HepG2 (cell line): Measurements from ENCODE around the gene PTGR2. TPM values are rescaled to one million over a fixed set of nuclear protein-coding genes. Genes with fewer than 3 reads are reported as not detected.

Source experiments
- ATAC-seq: fragments of 200-7000 bp; cut with Tn5 transposase; 3 replicates; pipeline ENCODE4 v1.9.1; 2020; ENCODE audit warnings: mild to moderate bottlenecking, moderate library complexity
- BruUV-seq: library from RNA; stranded (reverse); fragments of 400-500 nt; replicated peaks from 2 replicates; lab custom pipeline; 2021; lab: Mats Ljungman, UMichigan
- CTCF ChIA-PET: fragments of 300-600 bp; formaldehyde crosslinking; extraction: SDS; loops from one replicate; lab custom pipeline; 2021; ENCODE audit warnings: low total read pairs, inconsistent platforms, low intra/inter-chr PET ratio; lab: Yijun Ruan, JAX
- POLR2A ChIA-PET: fragments of 350-600 bp; sonication (Branson Sonifier 250); formaldehyde crosslinking; loops from one replicate; lab custom pipeline; 2020; ENCODE audit warnings: antibody characterized with exemption, inconsistent platforms; lab: Yijun Ruan, JAX
- DNase-seq: peaks from one replicate; pipeline ENCODE4 v3.0.0-alpha.2; 2015; ENCODE audit warnings: low spot score
- FAIRE-seq: peaks from 3 replicates; lab custom pipeline; 2011; peaks lifted over from hg19 to GRCh38; lab: Jason Lieb, UNC
- H2AFZ ChIP-seq: one replicate; pipeline ENCODE4 v1.6.1; 2011; ENCODE audit warnings: low read length, inconsistent platforms
- H3K27ac ChIP-seq: fragments of 300-600 bp; 3 replicates; pipeline ENCODE4 v1.8.0; 2011; ENCODE audit warnings: mixed run types, mild to moderate bottlenecking, mixed read lengths, low read length, inconsistent platforms; ENCODE audit not compliant: insufficient read depth; ENCODE audit errors: extremely low read length
- H3K27me3 ChIP-seq, 2 experiments: fragments of 200-600 bp in 1 of 2; 2 replicates in 1 of 2; 3 replicates in 1 of 2; pipeline versions ENCODE4 v1.6.0 to v1.8.0; 2011; ENCODE audit warnings: low read length in 2 of 2, mild to moderate bottlenecking in 2 of 2, moderate library complexity in 2 of 2, inconsistent platforms in 1 of 2; ENCODE audit not compliant: insufficient read depth in 2 of 2, control insufficient read depth in 1 of 2
- H3K36me3 ChIP-seq, 2 experiments: fragments of 200-600 bp in 1 of 2; replicated peaks in 1 of 2; 2 replicates in 1 of 2; 3 replicates in 1 of 2; pipeline versions ENCODE4 v1.5.1 to v1.8.0; 2011; ENCODE audit warnings: low read length in 2 of 2, inconsistent platforms in 1 of 2; ENCODE audit not compliant: insufficient read depth in 2 of 2, control insufficient read depth in 1 of 2
- H3K4me1 ChIP-seq: 2 replicates; pipeline ENCODE4 v1.5.1; 2012; ENCODE audit warnings: low read length, inconsistent platforms; ENCODE audit not compliant: insufficient read depth
- H3K4me2 ChIP-seq: 2 replicates; pipeline ENCODE4 v1.6.0; 2011; ENCODE audit warnings: low read depth, low read length, inconsistent platforms
- H3K4me3 ChIP-seq, 3 experiments: fragments of 200-600 bp in 1 of 3; sonication (generic), shearing (Covaris generic) in 1 of 3; replicated peaks in 1 of 3; 2 replicates each; pipeline ENCODE4 v1.5.1; 2011 to 2016; ENCODE audit warnings: low read length in 3 of 3, inconsistent platforms in 2 of 3, low read depth in 2 of 3, mild to moderate bottlenecking in 2 of 3, control low read depth in 1 of 3, mixed read lengths in 1 of 3; ENCODE audit not compliant: insufficient read depth in 1 of 3
- H3K79me2 ChIP-seq: one replicate; pipeline ENCODE4 v1.6.1; 2011; ENCODE audit warnings: low read length, inconsistent platforms; ENCODE audit not compliant: insufficient read depth
- H3K9ac ChIP-seq: 2 replicates; pipeline ENCODE4 v1.6.0; 2011; ENCODE audit warnings: mild to moderate bottlenecking, low read depth, low read length, inconsistent platforms; ENCODE audit not compliant: insufficient read depth
- H3K9me3 ChIP-seq: 2 replicates; pipeline ENCODE4 v1.5.1; 2012; ENCODE audit warnings: mild to moderate bottlenecking, low read length
- H4K20me1 ChIP-seq: 2 replicates; pipeline ENCODE4 v1.6.0; 2011; ENCODE audit warnings: inconsistent platforms, mild to moderate bottlenecking, low read length, moderate library complexity; ENCODE audit not compliant: insufficient read depth
- ATF7 ChIP-seq, 2 experiments: fragments of 450-650 bp in 1 of 2; sonication (generic) in 1 of 2; formaldehyde crosslinking in 1 of 2; IDR thresholded peaks; 2 replicates each; pipeline versions ENCODE4 v1.4.0 to v1.6.1; 2016 to 2020; ENCODE audit warnings: antibody characterized with exemption in 1 of 2, mild to moderate bottlenecking in 1 of 2, missing genetic modification reagents in 1 of 2
- CREB1 ChIP-seq, 2 experiments: fragments of 450-650 bp in 1 of 2; IDR thresholded peaks; 2 replicates each; pipeline ENCODE4 v1.6.1; 2016 to 2017; ENCODE audit warnings: control low read depth in 1 of 2, mild to moderate bottlenecking in 1 of 2, missing compliant biosample characterization in 1 of 2, missing genetic modification characterization in 1 of 2
- FOXO4 ChIP-seq: sonication (generic); formaldehyde crosslinking; conservative IDR thresholded peaks from 2 replicates; pipeline ENCODE4 v1.8.1; 2023; ENCODE audit warnings: missing genetic modification reagents
- PAF1 ChIP-seq: IDR thresholded peaks from 2 replicates; pipeline ENCODE4 v1.6.1; 2016; ENCODE audit warnings: missing genetic modification reagents, missing compliant biosample characterization
- POGK ChIP-seq: sonication (generic); formaldehyde crosslinking; conservative IDR thresholded peaks from 2 replicates; pipeline ENCODE4 v1.8.0; 2022; ENCODE audit warnings: mild to moderate bottlenecking, moderate library complexity, missing genetic modification reagents
- SALL2 ChIP-seq: sonication (generic); formaldehyde crosslinking; IDR thresholded peaks from 2 replicates; pipeline ENCODE4 v1.8.1; 2023; ENCODE audit warnings: mild to moderate bottlenecking, missing genetic modification reagents, inconsistent platforms
- ZNF256 ChIP-seq: sonication (generic); formaldehyde crosslinking; conservative IDR thresholded peaks from 2 replicates; pipeline ENCODE4 v1.4.0; 2020; ENCODE audit warnings: missing genetic modification reagents
- ZNF263 ChIP-seq: sonication (generic); formaldehyde crosslinking; IDR thresholded peaks from 2 replicates; pipeline ENCODE4 v1.4.0; 2020; ENCODE audit warnings: missing genetic modification reagents
- ZNF792 ChIP-seq: IDR thresholded peaks from 2 replicates; pipeline ENCODE4 v1.6.1; 2016
- WGBS: methylation state at CpG from one replicate; pipeline ENCODE4 v1.1.6; 2017; ENCODE audit warnings: low lambda C conversion rate; 5-methylcytosine and 5-hydroxymethylcytosine counted together
- in situ Hi-C: cut with HindIII; loops from 2 replicates; pipeline ENCODE4 v1.10.0; 2017; ENCODE audit warnings: low pct_unique_long_range_greater_than_20kb; ENCODE audit not compliant: extremely low pct_ligation_motif_present
- intact Hi-C: fragments of 100-400 bp; cut with micrococcal nuclease; formaldehyde crosslinking; loops from one replicate; pipeline ENCODE4 v1.10.0; 2022; ENCODE audit not compliant: unreplicated experiment
- polyA plus RNA-seq, 8 experiments: library from polyadenylated mRNA; depleted of rRNA in 3 of 8; stranded (reverse) in 7 of 8; unstranded in 1 of 8; fragments of >200 nt; fragmentation: Illumina TruSeq in 4 of 8; extraction: Trizol in 4 of 8; gene quantifications; 2 replicates each; pipeline versions ENCODE4 v1.2.1 to v1.2.3, GENCODE V29; 2011 to 2016; ENCODE audit warnings: low read depth in 4 of 8, missing spikeins in 1 of 8, mixed read lengths in 1 of 8; ENCODE audit not compliant: insufficient read depth in 1 of 8
- total RNA-seq, 5 experiments: library from RNA; depleted of rRNA; stranded (reverse); fragments of >200 nt; fragmentation: Illumina TruSeq; extraction: Trizol; gene quantifications; 2 replicates each; pipeline ENCODE4 v1.2.3, GENCODE V29; 2016; ENCODE audit warnings: low read depth in 1 of 5

Gene PTGR2
- total and polyA plus RNA-seq, 2 of the 13 experiments (the other 11 are each of a cell fraction or from before 2014, with no cell fraction given): 3.0 to 4.3 TPM

DNA sequence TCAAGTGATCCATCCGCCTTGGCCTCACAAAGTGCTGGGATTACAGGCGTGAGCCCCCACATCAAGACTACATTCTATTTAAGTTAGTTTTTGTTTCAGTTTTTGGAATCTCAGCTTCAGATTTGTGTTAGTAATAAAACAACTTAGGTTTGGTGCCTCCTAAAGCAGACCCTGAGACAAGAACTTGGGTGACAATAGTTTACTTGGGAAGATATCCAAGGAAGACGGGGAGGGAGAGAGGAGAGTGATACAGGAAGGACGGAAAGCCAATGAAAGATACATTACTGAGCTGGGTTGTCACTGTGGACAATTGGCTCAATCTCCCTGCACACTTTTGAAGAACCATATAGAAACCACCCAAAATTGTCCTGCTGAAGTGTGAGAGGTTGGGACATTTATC lies 22.6 kb upstream of the PTGR2 start:
- Histone ChIP-seq H3K79me2 (no peaks in the 10 kb centered on the region), H3K4me2 (no peak overlapping the region), H3K27me3 (peaks cover 0 to 2% of the 10 kb centered on the region in 2 experiments; a peak in 2 of 5 replicates), H3K4me3 (no peak overlapping the region), H4K20me1 (no peaks in the 10 kb centered on the region), H3K9me3 (no peaks in the 10 kb centered on the region), H3K27ac (no peak overlapping the region), H3K4me1 (peaks cover 37% of the 10 kb centered on the region), H2AFZ (no peak overlapping the region), H3K36me3 (no peaks in the 10 kb centered on the region), H3K9ac (no peak overlapping the region)
- no peak for TF ChIP-seq PAF1 (CRISPR knock-in tag)
- no peak for TF ChIP-seq FOXO4 (CRISPR knock-in tag)
- TF ChIP-seq ZNF792 (CRISPR knock-in tag): no peak
- no peak for TF ChIP-seq SALL2 (CRISPR knock-in tag)
- no peak for TF ChIP-seq ZNF256
- TF ChIP-seq CREB1 (IDR thresholded peaks at IDR 0.05): no peak
- TF ChIP-seq CREB1 (CRISPR knock-in tag; IDR thresholded peaks at IDR 0.05): no peak
- no peak for TF ChIP-seq ZNF263 (CRISPR knock-in tag)
- TF ChIP-seq POGK: no peak
- no peak for TF ChIP-seq ATF7 (IDR thresholded peaks at IDR 0.05)
- no peak for TF ChIP-seq ATF7 (CRISPR knock-in tag; IDR thresholded peaks at IDR 0.05)
- POLR2A ChIA-PET: interaction anchor here (0.8 to 10.7 kb wide), 3 partner anchors 9 to 57 kb away, joined by 3 to 105 read pairs (median 5); partner anchors contain the start of genes PTGR2 and ZNF410
- 28% methylated on average over 4 of the region's 4 CpGs for WGBS
- intact Hi-C loops (no loop called here), in situ Hi-C loops (loop anchor here (5.0 to 10.0 kb wide), 2 partner anchors 74 to 102 kb away; no protein-coding TSS in a partner anchor)
- no peak for DNase-seq
- CTCF ChIA-PET: no interaction called here
- BruUV-seq: no TSS peak
- ATAC-seq: no peak
- no peak for FAIRE-seq
